Left lobe of liver (tissue), 2 donors: ENCODE measurements around the gene CRTC3. TPM values are rescaled to one million over a fixed set of nuclear protein-coding genes. Genes with fewer than 3 reads are reported as not detected.
"Not testable (repeated sequence)": the region's sequence is repeated elsewhere in the genome, so short reads cannot be mapped to it uniquely, and the experiment has no call there.

Source experiments
- ATAC-seq: fragments of 200-7000 bp; cut with Tn5 transposase; one replicate; pipeline ENCODE4 v1.9.1; 2020; ENCODE audit warnings: mild to moderate bottlenecking, moderate library complexity
- DNase-seq: peaks from one replicate; pipeline ENCODE4 v3.0.0-alpha.2; 2020; ENCODE audit warnings: low spot score
- total RNA-seq: library from RNA; stranded (reverse); gene quantifications from one replicate; pipeline ENCODE4 v1.2.1, GENCODE V29; 2021
- donor health status: DM: no; HTN: no; CAD: no; lungs with moderate emphysema.
- donor health status: DM: no; HTN: yes; CAD: no.

The CRTC3 gene
- total RNA-seq, 1 donor from 2014 or later: 14.7 TPM

DNA sequence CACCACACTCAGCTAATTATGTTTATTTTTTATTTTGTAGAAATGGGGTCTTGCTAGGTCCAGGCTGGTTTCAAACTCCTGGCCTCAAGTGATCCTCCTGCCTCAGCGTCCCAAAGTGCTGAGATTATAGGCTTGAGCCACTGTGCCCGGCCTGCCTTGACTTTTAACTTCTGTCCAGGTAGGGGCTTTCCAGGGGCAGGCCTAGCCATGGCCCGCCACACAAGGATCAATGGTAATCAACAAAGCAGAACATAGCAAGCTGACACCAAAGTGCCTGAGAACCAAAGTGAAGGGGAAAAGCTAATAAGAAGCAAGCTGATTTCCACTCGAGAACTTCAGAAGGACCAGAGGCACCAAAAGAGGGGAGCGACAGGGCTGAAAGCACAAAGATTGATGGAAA is 9.4 kb upstream of the CRTC3 start:
- DNase-seq (no peak), ATAC-seq (no peak)

DNA sequence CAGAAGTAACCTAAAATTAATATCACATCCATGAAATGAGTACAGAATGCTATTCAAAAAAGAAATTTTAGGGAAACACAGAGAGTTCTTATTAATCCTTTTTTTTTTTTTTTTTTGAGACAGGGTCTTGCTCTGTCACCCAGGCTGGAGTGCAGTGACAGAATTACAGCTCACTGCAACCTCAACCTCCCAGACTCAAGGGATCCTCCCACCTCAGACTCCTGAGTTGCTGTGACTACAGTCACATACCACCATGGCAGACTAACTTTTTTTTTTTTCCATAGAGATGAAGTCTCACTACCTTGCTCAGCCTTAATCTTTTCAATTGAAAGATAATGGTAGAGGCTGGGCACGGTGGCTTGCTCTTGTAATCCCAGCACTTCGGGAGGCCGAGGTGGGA is 6.3 kb upstream of the CRTC3 start:
- no peak for ATAC-seq

DNA sequence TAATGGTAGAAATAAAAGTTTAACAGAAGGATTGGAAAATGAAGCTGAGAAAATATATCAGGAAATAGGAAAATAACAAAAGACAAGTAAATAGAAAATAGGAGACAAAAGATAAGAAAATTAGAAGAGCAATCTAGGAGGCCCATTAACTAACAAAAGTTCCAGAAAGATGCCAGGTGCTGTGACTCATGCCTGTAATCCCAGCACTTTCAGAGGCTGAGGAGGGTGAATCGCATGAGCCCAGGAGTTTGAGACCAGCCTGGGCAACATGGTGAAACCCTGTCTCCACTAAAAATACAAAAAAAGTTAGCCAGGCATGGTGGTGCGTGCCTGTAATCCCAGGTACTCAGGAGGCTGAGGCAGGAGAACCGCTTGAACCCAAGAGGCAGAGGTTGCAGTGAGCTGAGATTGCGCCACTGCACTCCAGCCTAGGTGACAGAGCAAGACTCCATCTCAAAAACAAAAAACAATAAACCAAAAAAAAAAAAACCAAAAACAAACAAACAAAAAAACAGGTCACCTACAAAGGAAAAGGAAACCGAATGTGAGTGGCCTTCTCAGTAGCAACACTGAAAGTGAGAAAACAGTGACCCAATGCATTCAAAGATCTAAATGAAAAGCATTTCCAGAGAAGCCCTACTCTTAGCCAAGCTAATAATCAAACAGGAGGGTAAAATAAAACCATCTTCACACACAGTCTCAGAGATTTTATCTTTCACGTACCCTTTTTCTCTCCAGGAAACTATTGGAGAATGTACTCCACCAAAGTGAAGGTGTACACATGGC is 5.5 kb upstream of the CRTC3 start:
- ATAC-seq, DNase-seq: not testable (repeated sequence)

More for the DNA sequence above, 6.3 kb upstream of the CRTC3 start:
- no peak for DNase-seq

- no peak for DNase-seq
- no peak for ATAC-seq
Measured at GRCh38 chr15:90529011-90529370, 732 bp upstream of the CRTC3 start.

DNA sequence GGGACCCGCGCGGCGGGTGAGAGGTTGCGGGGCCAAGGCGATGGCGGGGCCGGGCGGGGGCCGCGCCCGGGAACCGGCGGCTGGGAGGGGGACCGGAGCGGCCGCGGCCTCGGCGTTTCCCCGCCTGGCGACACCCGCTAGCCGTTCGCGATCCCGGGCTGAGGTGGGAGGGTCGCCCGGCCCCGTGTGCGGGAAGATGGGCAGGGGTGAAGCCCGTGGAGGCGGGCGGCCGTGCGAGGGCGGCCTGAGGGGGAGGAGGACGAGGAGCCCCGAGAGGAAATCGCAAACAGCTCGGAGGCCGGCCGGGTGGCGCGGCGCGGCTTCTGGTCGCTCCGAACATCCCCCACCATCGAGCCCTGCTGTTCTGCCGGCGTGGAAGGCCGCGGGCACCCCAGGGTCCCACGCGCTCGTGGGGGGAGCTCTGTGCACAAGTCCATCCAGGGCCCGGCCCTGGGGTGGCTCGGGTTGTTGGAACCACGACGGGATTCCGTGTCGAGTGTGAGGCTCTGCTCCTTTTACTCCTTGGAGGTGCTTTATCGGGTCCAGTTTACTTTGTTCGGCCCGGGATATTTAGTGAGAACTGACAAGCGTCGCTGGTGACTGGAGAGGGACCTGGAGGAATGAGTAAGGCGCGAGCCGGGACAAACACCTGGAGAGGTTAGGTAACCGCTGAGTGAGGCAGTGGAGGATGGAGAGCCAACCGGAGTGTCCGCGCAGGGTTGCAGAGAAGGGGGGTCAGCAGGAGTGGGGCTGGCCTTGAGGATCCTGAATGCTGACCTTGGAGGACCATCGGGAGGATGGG is 728 bp downstream of the CRTC3 start:
- DNase-seq (peak; percentile 56), ATAC-seq (peak; percentile 51)

GRCh38 chr15:90531147-90531546 is 1.4 kb downstream of the CRTC3 start:
- no peak for DNase-seq
- ATAC-seq: no peak

DNA sequence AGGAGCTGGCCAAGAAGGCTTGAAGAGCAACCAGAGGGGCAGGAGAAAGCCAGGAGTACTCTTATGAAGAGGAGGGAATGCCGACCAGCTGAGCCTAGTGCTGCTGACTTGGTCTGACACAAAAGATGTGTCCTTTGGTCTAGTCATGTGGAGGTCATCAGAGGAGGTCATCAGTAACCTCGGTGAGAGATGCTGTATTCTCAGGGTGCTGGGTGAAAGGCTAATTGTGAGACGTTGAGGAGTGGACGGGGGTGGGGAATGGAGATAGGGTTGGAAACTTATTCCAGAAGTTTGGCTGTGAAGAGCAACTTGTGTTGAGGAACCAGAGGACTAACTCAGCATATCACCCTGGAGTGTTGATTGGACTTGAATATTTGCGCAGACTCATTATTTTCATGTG is 5.5 kb downstream of the CRTC3 start:
- no peak for DNase-seq
- ATAC-seq: no peak

GRCh38 chr15:90539789-90540188 is 10.1 kb downstream of the CRTC3 start:
- ATAC-seq (no peak), DNase-seq (no peak)

DNA sequence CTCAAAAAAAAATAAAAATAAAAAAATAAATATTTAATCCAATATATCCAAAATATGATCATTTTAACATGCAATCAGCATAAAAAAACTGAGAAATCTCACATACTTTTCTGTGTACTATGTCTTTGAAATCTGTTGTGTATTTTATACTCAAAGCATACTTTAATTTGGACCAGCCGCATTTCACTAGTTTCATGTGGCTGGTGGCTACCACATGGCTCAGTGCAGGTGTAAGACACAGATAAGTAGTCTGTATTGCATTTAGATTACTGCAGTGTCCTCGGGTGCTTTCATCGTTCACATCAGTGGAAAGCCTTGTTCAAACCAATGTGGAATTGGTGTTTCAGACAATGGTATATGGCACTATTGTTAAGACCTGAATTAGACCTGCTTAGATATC is 11.0 kb downstream of the CRTC3 start:
- no peak for DNase-seq
- no peak for ATAC-seq

DNA sequence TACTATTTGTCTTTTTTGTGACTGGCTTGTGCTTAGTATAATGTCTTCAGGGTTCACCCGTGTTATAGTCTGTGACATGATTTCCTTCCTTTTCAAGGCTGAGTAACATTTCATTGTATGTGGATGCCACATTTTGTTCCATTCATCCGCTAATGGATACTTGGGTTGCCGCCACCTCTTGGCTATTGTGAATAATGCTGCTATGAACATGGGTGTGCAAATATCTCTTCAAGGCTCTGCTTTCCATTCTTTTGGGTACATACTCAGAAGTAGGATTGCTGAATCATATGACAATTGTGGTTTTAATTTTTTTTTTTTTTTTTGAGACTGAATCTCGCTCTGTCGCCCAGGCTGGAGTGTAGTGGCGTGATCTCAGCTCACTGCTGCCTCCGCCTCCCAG is 15.4 kb downstream of the CRTC3 start:
- ATAC-seq (no peak), DNase-seq (no peak)

GRCh38 chr15:90547540-90547939 is 17.8 kb downstream of the CRTC3 start:
- no peak for DNase-seq
- no peak for ATAC-seq

- no peak for ATAC-seq
- DNase-seq: no peak
Measured at GRCh38 chr15:90550919-90551318, 21.2 kb downstream of the CRTC3 start.

- DNase-seq (no peak), ATAC-seq (no peak)
Measured at GRCh38 chr15:90552162-90552928, 22.6 kb downstream of the CRTC3 start.

DNA sequence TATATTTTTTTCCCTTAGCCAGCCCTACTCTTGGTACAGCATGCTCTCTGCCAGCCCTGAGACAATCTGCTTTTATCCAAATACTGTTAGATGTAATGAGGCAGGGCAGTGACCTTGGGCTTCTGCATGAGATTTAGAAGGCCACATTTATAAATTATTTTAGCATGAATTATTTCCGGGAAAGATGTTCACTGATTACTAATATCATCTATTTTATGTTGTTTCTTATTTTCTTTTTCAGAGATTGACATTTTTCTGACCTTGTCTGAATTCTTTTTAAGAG is 23.1 kb downstream of the CRTC3 start:
- DNase-seq (no peak), ATAC-seq (no peak)

DNA sequence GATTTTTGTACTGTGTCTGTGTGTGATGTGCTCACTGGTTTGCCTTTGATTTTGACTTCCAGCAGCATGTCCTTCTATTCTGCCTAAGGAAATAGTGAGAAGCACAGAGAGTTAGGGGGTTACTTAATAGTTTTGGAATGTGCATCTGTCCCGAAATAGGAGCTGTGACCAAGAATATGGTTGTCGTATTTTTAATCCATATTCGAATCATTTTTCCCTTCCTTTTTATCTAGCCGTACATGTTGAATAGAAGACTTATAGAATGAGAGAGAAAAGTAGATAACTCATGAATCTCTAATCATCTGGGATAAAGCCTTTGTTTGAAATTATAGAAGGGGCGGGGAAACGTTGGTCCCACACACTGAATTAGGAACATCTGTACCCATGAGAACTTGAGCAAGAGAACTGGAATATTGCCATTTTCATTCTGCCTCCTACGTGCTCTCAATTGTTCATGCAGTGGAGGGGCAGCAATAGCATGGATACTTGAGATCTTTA is 23.6 kb downstream of the CRTC3 start:
- no peak for DNase-seq
- no peak for ATAC-seq

DNA sequence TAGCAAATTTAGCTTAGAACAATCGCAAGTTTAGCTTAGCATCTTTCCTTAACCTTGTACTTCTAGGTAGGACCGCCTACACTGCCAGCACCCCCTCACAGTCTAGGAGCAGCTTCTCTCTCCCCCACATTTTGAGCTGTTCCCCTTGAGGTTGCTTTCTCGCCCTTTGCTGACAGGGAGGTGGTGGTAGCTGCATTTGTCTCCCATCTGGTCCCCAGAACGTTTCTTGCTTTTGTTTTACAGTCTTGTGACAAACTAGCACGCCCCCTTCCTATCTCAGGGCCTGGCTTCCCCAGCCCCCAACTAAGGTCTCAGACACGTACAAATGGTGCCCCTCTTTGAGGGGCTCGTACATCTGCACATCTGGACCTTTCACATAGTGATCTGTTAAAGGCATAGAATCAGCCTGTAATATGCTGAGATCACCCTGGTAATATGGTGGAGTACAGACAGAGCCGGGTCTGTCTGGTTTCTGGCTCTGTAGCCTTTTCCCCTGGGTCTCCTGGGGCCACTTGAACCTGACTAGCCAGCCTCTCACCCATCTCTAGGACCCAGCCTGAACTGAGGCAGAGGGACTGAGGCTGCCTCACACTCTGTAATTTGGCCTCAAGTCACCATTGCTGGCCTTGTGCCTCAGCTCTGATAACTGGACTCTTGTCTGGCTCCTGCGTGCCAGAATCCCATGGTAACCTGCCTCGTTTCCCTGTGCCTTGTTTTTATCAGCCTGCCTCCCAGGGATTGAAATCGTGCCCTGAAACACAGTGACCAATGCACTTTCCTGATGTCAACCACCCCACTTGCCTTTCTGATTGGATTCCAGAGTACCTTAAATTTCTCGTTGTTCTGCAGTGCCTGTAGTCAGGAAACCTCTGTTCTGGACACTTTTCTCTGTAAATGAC is 27.7 kb downstream of the CRTC3 start:
- ATAC-seq (peak; percentile 80), DNase-seq (peak; percentile 96)

- ATAC-seq (peak; percentile 73), DNase-seq (peak; percentile 82)
Measured at GRCh38 chr15:90558171-90558573, 28.4 kb downstream of the CRTC3 start.

DNA sequence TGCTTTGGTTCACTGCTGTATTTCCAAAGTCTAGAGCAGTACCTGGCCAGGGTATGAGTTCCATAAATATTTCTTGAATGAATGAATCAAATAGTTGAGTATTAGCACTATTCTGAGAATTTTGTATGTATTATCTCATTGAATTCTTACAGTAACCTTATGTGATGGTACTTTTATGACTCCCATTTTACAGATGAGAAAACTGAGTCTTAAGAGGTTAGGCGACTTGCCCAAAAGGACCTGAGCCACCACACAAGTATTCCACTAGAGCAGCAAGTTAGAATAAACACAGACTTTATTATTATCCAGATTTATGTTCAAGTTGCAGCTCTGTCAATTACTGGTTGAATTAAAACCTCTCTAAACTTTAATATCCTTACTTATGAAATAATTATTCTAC is 29.4 kb downstream of the CRTC3 start:
- no peak for DNase-seq
- ATAC-seq: no peak

DNA sequence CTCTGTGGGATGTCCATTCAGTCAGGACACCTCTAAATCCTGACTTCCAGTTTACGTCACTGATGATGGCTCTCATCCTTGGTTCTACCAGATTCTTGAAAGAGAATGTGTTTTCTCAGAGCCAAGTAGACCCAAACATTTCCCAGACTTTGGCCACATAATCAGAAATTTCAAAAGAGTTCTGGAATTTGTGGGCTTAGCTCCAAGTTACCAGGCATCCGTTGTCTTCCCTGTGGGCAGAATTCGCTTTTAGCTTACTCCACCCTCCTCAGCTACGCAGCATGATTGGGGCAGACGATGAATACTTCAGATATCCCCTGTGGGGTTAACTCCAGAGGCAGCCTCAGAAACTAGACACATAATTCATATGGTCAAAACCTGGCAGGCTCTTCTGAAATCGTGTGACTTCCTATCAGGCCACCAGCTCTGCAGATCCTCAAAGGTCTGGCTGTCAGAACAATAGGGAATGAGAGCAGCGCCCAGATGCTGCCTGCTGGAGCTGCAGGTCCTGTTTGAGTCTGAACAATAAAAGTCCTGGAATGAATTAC is 30.6 kb downstream of the CRTC3 start:
- DNase-seq (no peak), ATAC-seq (peak; percentile 32)
